ENCODE measurements around the gene CCL1.

- TF ChIP-seq CTCF (IDR thresholded peaks at IDR 0.05): no peak
- TF ChIP-seq POLR2A (IDR thresholded peaks at IDR 0.05): no peak
- TF ChIP-seq EP300 (IDR thresholded peaks at IDR 0.05): no peak
- no peak for TF ChIP-seq POLR2AphosphoS5 (IDR thresholded peaks at IDR 0.05)
Measured at GRCh38 chr17:34339138-34339770, 23.8 kb downstream of the CCL1 start.
